ENCODE results near the gene ZNF682. TPM values are rescaled to one million over a fixed set of nuclear protein-coding genes. Genes with fewer than 3 reads are reported as not detected.
A peak's percentile ranks its signal among the peaks of the same experiment; 100 is the strongest.

The ZNF682 gene
- total and polyA plus RNA-seq, 2 of the 8 experiments (the other 6 are each of a cell fraction or from before 2014, with no cell fraction given) = 4.3 to 27.5 TPM

DNA sequence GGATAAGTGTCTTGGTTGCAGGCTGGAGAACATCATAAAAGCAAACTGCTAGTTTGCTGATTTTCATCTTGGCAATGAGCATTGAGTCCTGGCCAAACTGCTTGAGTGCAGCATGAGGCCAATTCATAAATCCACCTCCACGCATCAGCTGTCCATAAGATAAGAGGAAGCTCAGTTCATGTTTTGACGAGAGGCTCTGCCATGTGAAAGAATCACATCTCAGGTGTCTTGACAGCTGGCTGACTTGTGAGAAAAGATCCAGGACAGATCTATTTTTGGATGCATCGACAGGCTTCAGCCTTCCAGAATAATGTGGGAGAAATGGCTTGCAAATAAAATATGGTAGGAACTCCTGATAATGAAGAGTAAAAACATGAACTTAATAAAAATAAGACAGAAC lies 5.4 kb upstream of the ZNF682 start:
- Histone ChIP-seq H3K79me1 (ENCODE audit: low read depth, low read length) (no peaks in the 10 kb centered on the region), H3K23me2 (ENCODE audit: low read depth, low read length) (no peaks in the 10 kb centered on the region), H3K4me1 (replicated peaks in 1 of 4; ENCODE audit: control insufficient read depth in 3 of 4, insufficient read depth in 4 of 4, low read length in 3 of 4) (peaks cover 0 to 3% (median 0%) of the 10 kb centered on the region in 4 experiments; a peak in 1 of 7 replicates), H2AFZ (ENCODE audit: low read length) (no peak overlapping the region), H4K8ac (ENCODE audit: extremely low read depth, insufficient read depth, low read length) (no peak overlapping the region), H3K9me3 (ENCODE audit: insufficient read depth in 2 of 2, low read depth in 1 of 2, low read length in 1 of 2) (peaks cover 0 to 2% of the 10 kb centered on the region in 2 experiments; a peak in 1 of 4 replicates), H2BK5ac (ENCODE audit: low read depth, low read length) (no peak overlapping the region), H3K27me3 (replicated peaks in 1 of 4; ENCODE audit: control insufficient read depth in 3 of 4, extremely low read depth in 1 of 4, insufficient read depth in 3 of 4, low read length in 3 of 4) (no peaks in the 10 kb centered on the region), H2BK20ac (ENCODE audit: low read length) (peak overlapping the region; percentile 98; the same call in 1 of the 2 replicates), H3K9ac (replicated peaks in 1 of 4; ENCODE audit: extremely low read depth in 1 of 4, low read depth in 3 of 4, low read length in 3 of 4) (no peak overlapping the region), H4K91ac (replicated peaks; ENCODE audit: insufficient read length, low read length) (no peak overlapping the region), H2BK120ac (replicated peaks; ENCODE audit: low read depth, low read length) (no peak overlapping the region), H3K18ac (ENCODE audit: extremely low read depth, low read length) (no peak overlapping the region), H3K36me3 (ENCODE audit: control insufficient read depth in 2 of 4, insufficient read depth in 4 of 4, low read length in 3 of 4) (no peaks in the 10 kb centered on the region), H3K4me3 (ENCODE audit: extremely low read depth in 1 of 4, insufficient read depth in 2 of 4, low read depth in 3 of 4, low read length in 4 of 4) (no peak overlapping the region), H3K27ac (ENCODE audit: low read depth, low read length) (no peak overlapping the region), H3K56ac (replicated peaks; ENCODE audit: insufficient read length, low read depth, low read length) (no peak overlapping the region), H3K79me2 (ENCODE audit: control insufficient read depth in 1 of 2, insufficient read depth in 2 of 2, low read length in 2 of 2) (no peaks in the 10 kb centered on the region), H3K23ac (ENCODE audit: insufficient read length) (no peak overlapping the region), H2AK5ac (ENCODE audit: low read depth, low read length) (no peak overlapping the region), H2BK15ac (ENCODE audit: low read length) (no peak overlapping the region), H2BK12ac (ENCODE audit: low read depth, low read length) (no peak overlapping the region; the same call in 1 of the 2 replicates), H4K20me1 (replicated peaks in 1 of 2; ENCODE audit: control insufficient read depth in 1 of 2, insufficient read depth in 2 of 2, low read length in 2 of 2) (no peaks in the 10 kb centered on the region), H3K14ac (ENCODE audit: insufficient read length) (no peak overlapping the region), H3K4ac (replicated peaks; ENCODE audit: insufficient read length, low read depth, low read length) (no peak overlapping the region), H3K4me2 (ENCODE audit: insufficient read depth in 1 of 2, low read depth in 2 of 2, low read length in 2 of 2) (no peak overlapping the region), H4K5ac (ENCODE audit: insufficient read length, low read depth, low read length) (no peak overlapping the region)
- FAIRE-seq (no peak), DNase-seq (ENCODE audit: low read depth in 1 of 2, low spot score in 2 of 2) (no peak)
- 87% methylated on average over 3 of the region's 3 CpGs; no CpG with 5 or more reads in 1 of the 2 experiments for WGBS, 2 experiments (ENCODE audit: extremely low coverage in 1 of 2, insufficient coverage in 1 of 2, insufficient read length in 1 of 2, insufficient replicate concordance in 2 of 2, low coverage in 1 of 2, low lambda C conversion rate in 2 of 2, missing lambda C conversion rate in 1 of 2)
- CTCF ChIA-PET (ENCODE audit: partially characterized antibody) = no interaction called here
- TF ChIP-seq KDM4A (IDR thresholded peaks at IDR 0.05; ENCODE audit: low read depth, low read length, severe bottlenecking) = no peak
- no peak for TF ChIP-seq TCF12 (IDR thresholded peaks at IDR 0.05; ENCODE audit: low read depth, low read length)
- TF ChIP-seq GTF2F1 (IDR thresholded peaks at IDR 0.05; ENCODE audit: borderline replicate concordance, low read depth, low read length) = no peak
- POLR2A ChIA-PET (ENCODE audit: partially characterized antibody) = interaction anchor here (0.5 to 1.2 kb wide), 2 partner anchors 36 to 88 kb away, joined by 3 read pairs; no protein-coding TSS in a partner anchor
